ENCODE data around the gene SMARCAD1. TPM values are rescaled to one million over a fixed set of nuclear protein-coding genes. Genes with fewer than 3 reads are reported as not detected.
"Not testable (repeated sequence)": the region's sequence is repeated elsewhere in the genome, so short reads cannot be mapped to it uniquely, and the experiment has no call there.

The SMARCAD1 gene
- total RNA-seq, 1 donor from 2014 or later: 43.0 TPM

- H3K36me3 Mint-ChIP-seq (ENCODE audit: low read depth, unreplicated experiment): peaks cover 24% of the 10 kb centered on the region
- DNase-seq (ENCODE audit: low spot score): no peak
- no peaks in the 10 kb centered on the region for H3K9me3 Mint-ChIP-seq (ENCODE audit: unreplicated experiment)
- no peak overlapping the region for H3K27ac Mint-ChIP-seq (ENCODE audit: unreplicated experiment)
- H3K4me3 Mint-ChIP-seq (ENCODE audit: unreplicated experiment): no peak overlapping the region
- H3K27me3 Mint-ChIP-seq (ENCODE audit: unreplicated experiment): no peaks in the 10 kb centered on the region
- TF ChIP-seq CTCF (IDR thresholded peaks at IDR 0.05; ENCODE audit: unreplicated experiment): no peak
- no peaks in the 10 kb centered on the region for H3K4me1 Mint-ChIP-seq (ENCODE audit: unreplicated experiment)
Measured at GRCh38 chr4:94284889-94285288, 77.2 kb downstream of the SMARCAD1 start.

- Mint-ChIP-seq H3K4me1 (ENCODE audit: unreplicated experiment) (no peaks in the 10 kb centered on the region), H3K4me3 (ENCODE audit: unreplicated experiment) (no peak overlapping the region), H3K9me3 (ENCODE audit: unreplicated experiment) (no peaks in the 10 kb centered on the region), H3K27ac (ENCODE audit: unreplicated experiment) (no peak overlapping the region), H3K36me3 (ENCODE audit: low read depth, unreplicated experiment) (peaks cover 22% of the 10 kb centered on the region), H3K27me3 (ENCODE audit: unreplicated experiment) (no peaks in the 10 kb centered on the region)
- no peak for DNase-seq (ENCODE audit: low spot score)
- no peak for TF ChIP-seq CTCF (IDR thresholded peaks at IDR 0.05; ENCODE audit: unreplicated experiment)
Measured at GRCh38 chr4:94285666-94286065, 78.0 kb downstream of the SMARCAD1 start.

- Mint-ChIP-seq H3K4me1 (ENCODE audit: unreplicated experiment) (peaks cover 18% of the 10 kb centered on the region), H3K27ac (ENCODE audit: unreplicated experiment) (no peak overlapping the region)
- no peak for DNase-seq (ENCODE audit: low spot score)
Measured at GRCh38 chr4:94290245-94290644, 82.6 kb downstream of the SMARCAD1 start.

GRCh38 chr4:94293981-94294380 lies 86.3 kb downstream of the SMARCAD1 start:
- not testable (repeated sequence) for H3K4me3 Mint-ChIP-seq (ENCODE audit: unreplicated experiment); H3K27me3 Mint-ChIP-seq (ENCODE audit: unreplicated experiment); H3K9me3 Mint-ChIP-seq (ENCODE audit: unreplicated experiment); H3K36me3 Mint-ChIP-seq (ENCODE audit: low read depth, unreplicated experiment); DNase-seq (ENCODE audit: low spot score)
- Mint-ChIP-seq H3K4me1 (ENCODE audit: unreplicated experiment) (peaks cover 18% of the 10 kb centered on the region), H3K27ac (ENCODE audit: unreplicated experiment) (peak overlapping the region; percentile 11)

More at GRCh38 chr4:94290245-94290644, 82.6 kb downstream of the SMARCAD1 start:
- H3K4me3 Mint-ChIP-seq (ENCODE audit: unreplicated experiment): no peak overlapping the region
- TF ChIP-seq CTCF (IDR thresholded peaks at IDR 0.05; ENCODE audit: unreplicated experiment): no peak
- H3K36me3 Mint-ChIP-seq (ENCODE audit: low read depth, unreplicated experiment): peaks cover 12% of the 10 kb centered on the region
- peaks cover 2% of the 10 kb centered on the region for H3K27me3 Mint-ChIP-seq (ENCODE audit: unreplicated experiment)
- H3K9me3 Mint-ChIP-seq (ENCODE audit: unreplicated experiment): no peaks in the 10 kb centered on the region

- peak overlapping the region; percentile 1 for H3K27ac Mint-ChIP-seq (ENCODE audit: unreplicated experiment)
- peaks cover 18% of the 10 kb centered on the region for H3K4me1 Mint-ChIP-seq (ENCODE audit: unreplicated experiment)
- not testable (repeated sequence) for DNase-seq (ENCODE audit: low spot score)
Measured at GRCh38 chr4:94295473-94295872, 87.8 kb downstream of the SMARCAD1 start.

GRCh38 chr4:94298725-94299252 lies 91.1 kb downstream of the SMARCAD1 start:
- no peak for DNase-seq (ENCODE audit: low spot score)
- no peaks in the 10 kb centered on the region for H3K27me3 Mint-ChIP-seq (ENCODE audit: unreplicated experiment)
- no peaks in the 10 kb centered on the region for H3K9me3 Mint-ChIP-seq (ENCODE audit: unreplicated experiment)
- no peaks in the 10 kb centered on the region for H3K36me3 Mint-ChIP-seq (ENCODE audit: low read depth, unreplicated experiment)
- no peak for TF ChIP-seq CTCF (IDR thresholded peaks at IDR 0.05; ENCODE audit: unreplicated experiment)
- H3K4me3 Mint-ChIP-seq (ENCODE audit: unreplicated experiment): no peak overlapping the region
- no peak overlapping the region for H3K27ac Mint-ChIP-seq (ENCODE audit: unreplicated experiment)
- H3K4me1 Mint-ChIP-seq (ENCODE audit: unreplicated experiment): peaks cover 10% of the 10 kb centered on the region

More at GRCh38 chr4:94295473-94295872, 87.8 kb downstream of the SMARCAD1 start:
- H3K9me3 Mint-ChIP-seq (ENCODE audit: unreplicated experiment); H3K4me3 Mint-ChIP-seq (ENCODE audit: unreplicated experiment); H3K36me3 Mint-ChIP-seq (ENCODE audit: low read depth, unreplicated experiment); H3K27me3 Mint-ChIP-seq (ENCODE audit: unreplicated experiment): not testable (repeated sequence)

Data from endothelial cell (in vitro differentiated cells).